ENCODE measurements around the gene ACTG1.

Gene ACTG1

DNA sequence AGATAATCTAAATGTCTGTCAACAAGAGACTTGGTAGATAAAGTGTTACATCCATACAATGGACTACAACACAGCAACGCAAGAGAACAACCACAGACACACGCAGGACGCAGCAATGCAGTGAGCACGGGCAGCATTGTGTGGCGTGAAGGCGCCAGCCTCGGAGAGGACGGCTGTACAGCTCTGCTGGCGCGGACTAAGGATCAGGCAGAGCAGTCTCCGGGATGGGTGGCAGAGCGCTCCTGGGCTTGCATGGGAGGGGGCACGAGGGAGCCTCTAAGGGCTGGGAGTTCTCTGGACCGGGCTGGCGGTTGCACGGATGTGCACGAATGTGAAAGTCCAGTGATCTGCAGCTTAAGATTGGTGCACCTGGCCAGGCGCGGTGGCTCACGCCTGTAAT, 34.5 kb downstream of the ACTG1 start:
- no peak for DNase-seq

DNA sequence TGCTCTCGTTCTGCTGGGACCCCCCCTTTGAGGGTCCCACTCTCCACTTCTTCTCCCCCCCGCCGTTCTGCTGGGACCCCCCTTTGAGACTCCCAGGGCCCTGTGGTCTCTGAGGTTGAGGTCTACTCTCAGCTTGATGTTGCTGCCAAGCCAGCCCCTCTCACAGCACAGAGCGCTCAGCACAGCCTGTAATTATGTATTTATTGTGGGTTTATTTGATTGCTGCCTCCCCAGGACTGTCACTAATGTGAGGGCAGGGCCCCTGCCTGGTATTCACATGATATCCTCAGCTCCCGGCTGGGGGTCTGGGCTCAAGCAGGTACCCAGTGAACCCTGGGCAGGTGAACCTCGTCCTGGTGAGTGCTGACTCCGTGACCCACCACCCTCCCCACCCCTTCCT, 35.4 kb downstream of the ACTG1 start:
- no peak for DNase-seq

DNA sequence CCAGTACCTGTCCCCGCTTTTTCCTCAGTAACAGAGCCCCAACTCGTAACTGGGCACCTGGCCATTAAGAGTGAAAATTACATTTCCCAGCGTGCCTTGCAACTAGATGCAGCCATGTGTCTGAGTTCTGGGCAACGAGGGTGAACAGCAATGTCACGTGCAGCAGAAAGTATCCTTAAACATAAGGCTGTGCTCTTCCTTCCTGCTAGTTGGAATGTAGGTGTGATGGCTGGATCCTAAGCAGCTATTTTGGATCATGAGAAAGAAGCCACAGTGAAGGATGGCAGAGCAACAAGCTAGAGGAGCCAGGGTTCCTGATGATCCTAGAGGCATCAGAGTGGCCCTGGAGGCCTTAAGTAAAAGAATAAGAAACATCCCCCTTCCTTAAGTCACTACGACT, 36.0 kb downstream of the ACTG1 start:
- DNase-seq = no peak

DNA sequence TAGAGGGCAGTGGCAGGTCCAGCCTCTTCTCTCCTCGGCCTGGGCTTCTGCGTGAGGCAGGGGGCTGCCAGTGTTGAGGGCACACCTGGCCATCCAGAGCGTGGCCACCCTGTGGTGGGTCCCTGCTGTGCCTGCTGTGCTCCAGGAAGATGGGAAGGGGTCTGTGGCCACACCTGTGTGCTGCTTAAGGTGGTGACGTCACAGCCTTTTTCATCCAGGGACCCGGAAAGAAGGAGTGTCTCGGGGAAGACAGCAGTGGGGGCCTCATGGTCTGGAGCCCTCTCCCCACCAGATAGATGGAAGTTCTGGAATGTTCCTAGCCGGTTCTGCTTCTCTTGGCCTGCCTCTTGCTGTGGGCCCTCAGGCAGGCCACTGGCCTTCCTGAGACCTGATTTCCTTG, 36.5 kb downstream of the ACTG1 start:
- DNase-seq = no peak

DNA sequence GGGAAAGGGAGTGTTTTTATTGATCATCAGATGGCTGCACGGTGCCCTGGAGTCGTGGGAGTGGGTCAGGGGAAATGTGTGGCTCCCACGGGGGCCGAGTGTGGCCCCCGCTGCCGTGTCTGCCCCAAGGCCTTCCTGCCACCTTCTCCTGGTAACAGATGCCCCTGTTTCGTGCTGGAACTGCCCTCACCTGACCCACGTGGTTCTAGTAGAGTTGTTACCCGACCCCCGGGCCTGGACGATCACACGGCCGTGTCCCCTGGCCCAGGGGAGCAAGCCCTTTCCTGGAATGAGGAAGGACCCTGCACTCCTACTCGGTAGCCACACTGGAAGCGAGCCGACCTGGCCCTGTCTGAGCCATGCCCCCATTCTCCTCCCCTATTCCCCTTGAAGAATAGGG, 37.6 kb downstream of the ACTG1 start:
- DNase-seq = no peak

DNA sequence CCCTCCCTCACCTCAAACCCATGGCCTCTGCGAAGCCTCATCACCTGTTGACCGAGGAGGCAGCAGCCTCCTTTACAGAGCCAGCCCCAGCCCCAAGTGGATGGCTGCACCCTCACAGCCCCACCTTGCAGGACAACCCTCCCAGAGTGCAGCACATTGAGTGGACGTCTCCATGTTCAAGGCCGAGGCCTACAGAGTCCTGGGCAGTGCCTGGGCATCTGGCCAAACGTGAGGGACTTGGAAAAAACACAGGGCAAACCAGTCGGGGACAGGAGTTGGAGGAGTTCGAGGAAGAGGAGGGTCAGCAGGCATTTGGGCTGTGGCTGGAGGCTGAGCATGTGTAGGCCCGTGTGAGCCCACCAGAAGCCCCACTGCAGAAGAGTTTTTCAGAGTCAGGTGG, 39.6 kb downstream of the ACTG1 start:
- DNase-seq = no peak

DNA sequence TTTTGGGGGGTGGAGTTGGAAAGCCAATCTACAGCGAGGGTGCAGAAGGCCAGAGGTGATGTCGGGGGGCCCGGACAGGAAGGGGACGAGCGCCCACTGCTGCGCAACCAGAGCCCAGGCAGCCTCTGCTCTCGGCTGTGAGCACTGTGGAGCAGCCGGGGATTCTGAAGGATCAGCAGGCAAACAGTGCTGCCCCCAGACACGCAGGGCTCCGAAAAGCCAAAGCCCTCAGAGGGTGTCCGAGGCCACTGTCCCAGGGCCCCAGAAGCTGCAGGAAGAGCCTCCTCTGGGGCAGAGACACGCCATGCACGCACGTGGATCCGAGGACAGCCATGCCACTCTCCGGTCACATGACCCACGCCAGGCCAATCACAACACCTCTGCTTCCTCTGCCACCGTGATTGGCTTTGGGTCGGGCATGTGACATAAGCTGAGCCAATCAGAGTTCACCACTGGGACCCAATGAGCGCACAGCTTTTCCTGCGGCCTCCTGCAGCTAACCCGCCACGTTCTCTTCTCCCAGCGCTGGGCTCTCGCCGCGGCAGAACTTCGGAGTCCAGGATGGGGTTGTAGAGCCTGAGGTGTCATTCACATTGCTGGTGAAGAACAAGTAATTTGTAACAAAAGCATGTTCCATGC, 40.7 kb downstream of the ACTG1 start:
- no peak for DNase-seq

DNA sequence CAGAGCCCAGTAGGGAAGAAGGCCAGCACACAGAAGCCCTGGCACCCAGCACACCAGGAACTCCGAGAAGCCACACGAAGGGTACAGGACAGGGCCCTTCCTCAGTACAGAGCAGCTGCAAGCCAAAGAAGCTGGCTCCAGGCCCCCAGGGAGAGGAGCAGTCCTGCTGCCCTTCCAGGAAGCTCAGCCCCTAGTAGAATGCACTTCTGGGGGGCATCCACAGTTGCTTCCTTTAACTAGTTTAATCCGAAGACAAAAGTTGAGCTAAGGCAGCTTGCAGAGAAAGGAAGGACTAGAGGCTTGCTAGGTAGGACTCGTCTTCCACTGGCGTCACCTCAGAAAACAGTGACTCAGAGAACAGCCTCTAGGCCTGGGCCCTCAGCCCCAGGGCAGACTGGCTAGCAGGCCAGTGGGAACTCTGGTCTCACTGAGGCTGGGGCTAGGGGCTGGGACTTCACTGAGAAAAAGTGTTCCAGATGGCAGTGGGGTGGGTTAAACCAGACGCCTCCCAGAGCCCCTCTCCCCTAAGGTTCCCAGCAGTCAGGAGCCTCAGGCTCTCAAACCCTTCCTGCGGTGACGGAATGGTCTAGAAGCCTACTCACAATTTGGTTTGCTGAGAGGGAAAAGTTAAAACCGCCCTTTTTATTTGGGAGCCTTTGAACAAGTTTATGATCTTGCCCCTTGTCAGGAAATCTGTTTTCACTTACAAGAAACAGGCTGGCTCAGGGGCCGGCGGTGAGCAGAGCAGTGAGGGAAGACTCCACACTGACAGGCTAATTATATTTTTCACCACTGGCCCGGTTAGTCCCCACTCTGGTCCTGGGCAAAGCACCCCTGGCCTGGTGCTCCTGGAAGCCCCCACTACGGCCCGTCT, 41.4 kb downstream of the ACTG1 start:
- DNase-seq = no peak

DNA sequence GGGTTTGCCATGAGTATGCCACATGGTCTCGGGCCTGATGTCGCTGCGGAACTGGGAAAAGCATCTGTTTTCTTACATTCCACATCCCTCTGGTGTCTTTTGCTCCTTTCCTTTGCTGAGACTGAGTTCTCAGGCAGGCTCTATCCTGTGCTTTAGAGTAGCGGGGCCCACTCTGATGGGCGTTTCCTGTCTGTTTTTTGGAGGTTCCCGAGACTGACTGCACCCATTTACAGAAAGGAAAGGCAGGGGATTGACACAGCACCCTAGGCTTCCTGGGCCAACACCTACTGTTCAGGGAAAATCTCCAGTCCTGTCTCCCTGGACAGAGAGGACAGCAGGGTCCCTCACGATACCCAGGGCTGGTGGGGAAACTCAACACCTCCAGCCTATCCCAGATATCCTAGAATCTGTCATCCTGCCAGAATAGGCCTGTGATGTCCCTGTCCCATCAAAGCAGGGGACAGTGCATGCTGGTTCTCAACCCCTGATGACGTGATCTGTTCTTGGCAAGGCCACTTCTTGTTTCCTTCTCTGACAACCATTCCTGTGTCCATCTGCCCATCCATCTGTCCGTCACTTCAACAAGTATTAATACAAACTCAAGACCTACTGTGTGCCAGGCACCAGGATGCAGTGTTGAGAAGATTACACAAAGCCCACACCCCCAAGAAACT, 42.2 kb downstream of the ACTG1 start:
- DNase-seq = no peak

DNA sequence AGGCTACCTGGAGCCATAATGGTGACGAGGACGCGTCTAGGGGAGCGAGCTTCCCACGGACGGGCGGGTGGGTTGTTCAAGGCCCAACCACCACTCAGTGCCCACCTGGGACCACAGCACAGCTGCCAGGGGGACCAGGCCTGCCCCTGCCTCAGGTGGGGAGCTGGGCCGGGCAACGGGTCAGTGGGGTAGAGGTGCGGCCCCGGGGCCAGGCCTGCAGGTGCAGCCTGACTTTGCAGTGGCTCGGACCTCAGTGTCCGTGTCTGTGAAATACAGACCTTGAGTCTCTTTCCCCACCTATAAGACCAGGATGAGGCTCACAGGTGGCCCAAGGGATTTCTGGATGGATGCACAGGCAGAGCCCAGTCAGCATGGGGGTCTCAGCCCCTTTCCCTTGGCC, 43.3 kb downstream of the ACTG1 start:
- no peak for DNase-seq

DNA sequence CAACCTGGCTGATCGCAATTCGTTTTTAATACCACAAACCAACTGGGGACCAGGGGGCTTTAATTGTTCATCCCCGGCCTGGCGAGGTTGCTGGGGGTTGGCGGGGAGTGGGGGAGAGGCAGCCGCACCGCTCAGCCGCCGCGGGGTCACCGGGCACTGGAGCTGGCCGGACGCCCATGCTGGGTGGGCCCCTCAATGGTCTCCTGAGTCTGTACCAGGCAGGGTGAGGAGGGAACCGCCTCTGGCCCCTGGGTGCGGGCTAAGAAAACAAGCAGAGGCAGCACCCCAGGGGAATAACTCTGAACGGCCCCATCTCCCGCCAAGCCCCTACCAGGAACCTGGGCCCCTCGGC, 43.9 kb downstream of the ACTG1 start:
- DNase-seq = no peak

DNA sequence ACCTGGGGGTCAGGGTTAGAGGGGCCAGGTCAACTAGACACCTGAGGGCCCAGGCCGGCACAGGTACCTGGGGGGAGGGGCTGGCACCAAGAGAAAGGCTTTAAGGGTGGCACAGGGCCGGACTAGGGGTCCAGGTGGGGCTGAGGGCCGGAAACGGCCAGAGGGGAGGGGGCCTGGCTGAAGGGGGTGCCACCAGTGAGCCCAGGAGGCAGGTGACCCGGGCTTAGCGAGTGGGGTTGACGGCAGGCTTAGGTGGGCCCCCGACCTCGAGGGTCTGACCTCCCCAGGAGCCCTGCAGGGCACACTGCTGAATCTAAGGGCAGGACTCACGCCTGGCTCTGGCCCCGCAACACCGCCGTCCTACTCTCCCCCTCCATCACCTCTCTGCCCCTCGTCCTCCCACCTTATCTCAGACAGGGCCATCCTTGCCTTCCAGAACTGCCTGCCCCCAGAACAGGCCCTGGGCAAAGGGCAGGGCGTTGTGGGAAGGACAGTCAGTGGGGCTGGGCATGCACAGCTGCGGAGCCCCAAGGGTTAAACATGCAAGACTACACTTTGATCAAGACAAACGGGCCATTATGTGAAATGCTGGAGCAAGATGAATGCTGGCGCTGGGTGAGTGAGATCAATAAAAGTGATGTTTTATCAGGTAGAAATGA, 44.4 kb downstream of the ACTG1 start:
- no peak for DNase-seq

DNA sequence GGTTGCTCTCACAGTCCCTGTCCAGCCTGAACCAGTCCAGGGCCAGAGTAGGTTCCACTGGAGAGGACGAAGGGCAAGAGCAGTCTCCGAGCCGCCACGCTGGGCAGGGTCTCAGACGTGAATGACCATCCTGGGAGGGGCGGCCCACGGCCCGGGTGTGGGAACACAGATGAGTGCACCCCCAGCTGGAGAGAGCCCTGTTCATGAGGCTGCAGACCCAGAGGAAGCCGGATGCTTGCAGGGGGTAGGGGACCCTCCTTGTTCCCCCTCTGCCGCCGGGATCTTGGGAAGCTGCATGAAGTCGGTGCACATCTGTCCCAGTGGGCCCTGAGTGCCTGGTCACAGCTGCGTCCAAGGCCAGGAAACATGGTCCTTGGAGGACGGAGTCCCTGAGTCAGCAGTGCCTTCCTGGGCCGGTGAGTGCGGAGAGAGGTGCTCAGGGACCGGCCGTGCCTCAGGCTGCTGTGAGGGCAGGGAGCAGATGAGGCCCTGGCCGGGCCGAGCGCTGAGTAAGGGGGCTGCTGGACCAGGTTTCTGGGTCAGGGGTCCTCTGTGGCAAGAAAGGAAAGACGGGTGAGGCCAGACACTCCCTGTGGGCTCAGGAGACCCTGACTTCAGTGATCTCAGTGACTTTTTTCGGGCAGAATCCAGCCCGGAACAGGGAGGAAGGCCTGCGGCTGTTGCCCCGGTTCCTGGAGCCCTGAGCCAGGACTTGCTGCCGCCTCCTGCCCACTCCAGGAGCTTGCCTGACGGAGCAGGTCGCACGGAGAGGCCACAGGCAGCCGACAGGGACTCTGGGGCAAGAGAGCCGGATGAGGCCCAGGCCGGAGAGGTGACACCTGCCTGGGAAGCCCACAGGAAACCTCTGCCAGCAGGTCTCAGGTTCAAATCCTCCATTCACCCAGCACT, 45.8 kb downstream of the ACTG1 start:
- no peak for DNase-seq

DNA sequence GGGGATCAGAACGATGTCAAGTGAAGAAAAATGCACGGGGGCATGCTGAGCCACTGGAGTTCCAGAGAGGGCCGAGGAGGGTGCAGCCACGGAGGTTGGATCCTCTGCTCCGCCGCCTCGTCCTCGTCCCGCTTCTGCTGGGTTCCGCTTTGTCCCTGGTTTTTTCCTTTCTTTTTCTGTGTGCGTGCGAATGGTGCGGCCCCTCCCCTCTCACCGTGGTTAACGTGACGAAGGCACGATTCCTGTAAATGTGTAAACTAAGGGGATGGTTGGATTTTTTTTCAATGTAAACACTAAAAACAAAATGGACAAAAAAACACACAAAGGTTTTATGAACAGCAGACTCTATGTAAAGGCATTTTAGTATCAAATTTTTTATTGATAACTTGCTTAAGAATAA, 46.7 kb downstream of the ACTG1 start:
- DNase-seq = no peak

DNA sequence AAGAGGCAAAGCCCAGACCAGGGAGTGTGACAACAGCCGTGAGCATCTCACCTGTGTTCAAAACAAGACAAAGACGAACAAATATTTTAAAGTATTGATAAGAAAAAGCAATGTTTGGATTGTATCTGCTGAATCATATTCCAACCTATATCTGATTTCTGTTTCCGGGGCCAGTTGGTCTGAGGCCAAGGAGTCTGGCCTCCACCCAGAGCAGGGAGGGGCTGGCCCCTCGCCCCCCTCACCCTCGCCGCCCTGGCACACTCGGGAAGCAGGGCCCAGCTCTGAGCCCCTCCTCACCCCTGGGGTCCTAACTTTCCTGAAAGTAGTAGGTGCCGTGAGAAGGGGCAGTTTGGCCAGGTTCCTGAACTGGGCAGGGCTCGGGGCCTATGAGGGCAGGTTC, 48.0 kb downstream of the ACTG1 start:
- DNase-seq = no peak

DNA sequence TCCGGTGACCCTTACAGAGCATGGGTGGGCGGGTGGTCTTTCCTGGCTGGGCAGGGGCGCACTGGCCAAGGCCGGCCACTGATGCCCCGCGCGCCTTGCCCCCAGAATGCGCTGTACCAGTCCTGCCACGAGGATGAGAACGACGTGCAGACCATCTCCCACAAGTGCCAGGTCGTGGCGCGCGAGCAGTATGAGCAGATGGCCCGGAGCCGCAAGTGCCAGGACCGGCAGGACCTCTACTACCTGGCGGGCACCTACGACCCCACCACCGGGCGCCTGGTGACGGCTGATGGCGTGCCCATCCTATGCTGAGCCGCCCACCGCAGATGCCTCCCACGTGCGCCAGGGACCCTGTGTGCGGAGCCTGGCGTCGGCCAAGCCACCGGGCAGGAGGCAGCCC, 49.1 kb downstream of the ACTG1 start:
- DNase-seq = no peak

DNA sequence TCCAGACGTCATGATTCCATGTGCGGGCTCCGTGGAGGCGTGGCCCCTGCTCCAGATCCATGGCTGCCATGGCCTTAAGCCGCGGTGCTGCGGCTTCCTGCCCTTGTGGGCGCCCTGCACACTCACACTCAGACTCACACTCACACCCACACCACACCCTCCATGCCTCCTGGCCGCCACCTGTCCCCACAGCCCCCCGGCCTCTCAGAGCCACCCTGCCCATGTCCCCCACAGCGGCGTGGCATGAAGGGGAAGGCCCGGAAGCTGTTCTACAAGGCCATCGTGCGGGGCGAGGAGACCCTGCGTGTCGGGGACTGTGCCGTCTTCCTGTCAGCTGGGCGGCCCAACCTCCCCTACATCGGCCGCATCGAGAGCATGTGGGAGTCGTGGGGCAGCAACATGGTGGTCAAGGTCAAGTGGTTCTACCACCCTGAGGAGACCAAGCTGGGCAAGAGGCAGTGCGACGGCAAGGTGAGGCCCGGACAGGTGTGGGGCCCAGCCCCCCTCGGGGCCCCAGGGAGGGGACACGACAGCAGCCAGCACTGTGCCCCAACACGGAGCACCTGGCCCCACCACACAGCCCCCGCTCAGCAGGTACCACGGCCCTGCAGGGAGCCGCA, 50.0 kb downstream of the ACTG1 start:
- no peak for DNase-seq

DNA sequence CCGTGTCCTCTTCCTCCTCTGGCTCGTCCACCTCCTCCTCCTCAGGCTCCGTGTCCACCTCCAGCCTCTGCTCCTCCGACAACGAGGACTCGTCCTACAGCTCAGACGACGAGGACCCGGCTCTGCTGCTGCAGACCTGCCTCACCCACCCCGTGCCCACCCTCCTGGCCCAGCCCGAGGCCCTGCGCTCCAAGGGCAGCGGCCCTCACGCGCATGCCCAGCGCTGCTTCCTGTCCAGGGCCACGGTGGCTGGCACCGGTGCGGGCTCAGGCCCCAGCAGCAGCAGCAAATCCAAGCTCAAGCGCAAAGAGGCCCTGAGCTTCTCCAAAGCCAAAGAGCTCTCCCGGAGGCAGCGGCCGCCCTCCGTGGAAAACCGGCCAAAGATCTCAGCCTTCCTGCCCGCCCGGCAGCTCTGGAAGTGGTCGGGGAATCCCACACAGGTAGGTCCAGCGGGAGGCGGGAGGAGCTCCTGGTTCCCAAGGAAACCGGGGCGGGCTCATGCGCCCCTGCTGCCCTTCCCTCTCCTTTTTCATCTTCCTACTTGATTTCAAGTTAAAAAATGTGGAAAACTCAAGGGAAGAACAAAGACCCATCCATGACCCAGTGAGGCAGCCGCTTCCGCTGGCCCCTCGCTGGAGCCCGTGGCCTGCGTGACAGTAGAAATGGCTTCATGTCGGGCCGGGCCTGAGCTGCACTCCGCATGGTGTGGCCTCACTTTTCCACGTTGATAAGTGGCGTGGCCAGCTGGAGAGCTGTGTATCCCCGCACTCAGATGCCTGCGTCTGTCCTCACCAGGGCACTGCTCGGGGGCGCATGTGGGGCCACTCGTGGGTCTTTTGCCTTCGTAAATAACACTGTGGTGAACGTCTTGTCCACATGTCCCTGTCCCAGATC, 50.7 kb downstream of the ACTG1 start:
- DNase-seq = no peak

DNA sequence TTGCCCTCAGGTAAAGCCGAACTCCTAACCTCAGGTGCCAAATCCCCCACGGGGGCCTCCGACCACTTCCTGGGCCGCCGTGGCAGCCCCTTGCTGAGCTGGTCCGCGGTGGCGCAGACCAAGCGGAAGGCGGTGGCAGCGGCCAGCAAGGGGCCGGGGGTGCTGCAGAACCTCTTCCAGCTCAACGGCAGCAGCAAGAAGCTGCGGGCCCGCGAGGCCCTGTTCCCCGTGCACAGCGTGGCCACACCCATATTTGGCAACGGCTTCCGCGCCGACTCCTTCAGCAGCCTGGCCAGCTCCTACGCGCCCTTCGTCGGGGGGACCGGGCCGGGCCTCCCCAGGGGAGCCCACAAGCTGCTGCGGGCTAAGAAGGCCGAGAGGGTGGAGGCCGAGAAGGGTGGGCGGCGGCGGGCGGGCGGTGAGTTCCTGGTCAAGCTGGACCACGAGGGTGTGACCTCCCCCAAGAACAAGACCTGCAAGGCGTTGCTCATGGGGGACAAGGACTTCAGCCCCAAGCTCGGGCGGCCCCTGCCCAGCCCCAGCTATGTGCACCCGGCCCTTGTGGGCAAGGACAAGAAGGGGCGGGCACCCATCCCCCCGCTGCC, 51.6 kb downstream of the ACTG1 start:
- no peak for DNase-seq

Data from activated CD4-positive, alpha-beta T cell treated with anti-CD3 and anti-CD28 coated beads for 4 hours (primary cell).